Measurements from ENCODE around the gene EXOC3L4.

GRCh38 chr14:103138301-103139131, 44.0 kb downstream of the EXOC3L4 start:
- no peak for TF ChIP-seq CTCF (IDR thresholded peaks at IDR 0.05)
- no peak for TF ChIP-seq POLR2AphosphoS5 (IDR thresholded peaks at IDR 0.05; ENCODE audit: low read depth, low read length)
- no peak for TF ChIP-seq TCF12 (IDR thresholded peaks at IDR 0.05)
- TF ChIP-seq REST (IDR thresholded peaks at IDR 0.05; ENCODE audit: low read depth, low read length), result no peak
- no peak for TF ChIP-seq CHD2 (IDR thresholded peaks at IDR 0.05; ENCODE audit: low read length, partially characterized antibody)
- TF ChIP-seq JUND (IDR thresholded peaks at IDR 0.05), result no peak
- no peak for TF ChIP-seq EP300 (IDR thresholded peaks at IDR 0.05; ENCODE audit: borderline replicate concordance in 1 of 2, low read depth in 1 of 2, low read length in 1 of 2)
- TF ChIP-seq SIN3A (IDR thresholded peaks at IDR 0.05; ENCODE audit: borderline replicate concordance, low read depth, low read length), result no peak
- TF ChIP-seq RFX5 (IDR thresholded peaks at IDR 0.05; ENCODE audit: low read length), result no peak

Measured in SK-N-SH (cell line).